HepG2 (cell line): Measurements from ENCODE around the gene NUDCD3. TPM values are rescaled to one million over a fixed set of nuclear protein-coding genes. Genes with fewer than 3 reads are reported as not detected.

Experiments
- ATAC-seq: fragments of 200-7000 bp; cut with Tn5 transposase; 3 replicates; pipeline ENCODE4 v1.9.1; 2020; ENCODE audit warnings: mild to moderate bottlenecking, moderate library complexity
- Bru-seq: library from RNA; stranded (reverse); fragments of 400-500 nt; gene quantifications from one replicate; lab custom pipeline; 2021; lab: Mats Ljungman, UMichigan
- BruChase-seq, 2 experiments: library from RNA; stranded (reverse); fragments of 400-500 nt; gene quantifications; one replicate each; lab custom pipeline; 2021; lab: Mats Ljungman, UMichigan
- BruUV-seq: library from RNA; stranded (reverse); fragments of 400-500 nt; replicated peaks from 2 replicates; lab custom pipeline; 2021; lab: Mats Ljungman, UMichigan
- CTCF ChIA-PET: fragments of 300-600 bp; formaldehyde crosslinking; extraction: SDS; loops from one replicate; lab custom pipeline; 2021; ENCODE audit warnings: low total read pairs, inconsistent platforms, low intra/inter-chr PET ratio; lab: Yijun Ruan, JAX
- POLR2A ChIA-PET: fragments of 350-600 bp; sonication (Branson Sonifier 250); formaldehyde crosslinking; loops from one replicate; lab custom pipeline; 2020; ENCODE audit warnings: antibody characterized with exemption, inconsistent platforms; lab: Yijun Ruan, JAX
- DNase-seq: peaks from one replicate; pipeline ENCODE4 v3.0.0-alpha.2; 2015; ENCODE audit warnings: low spot score
- FAIRE-seq: peaks from 3 replicates; lab custom pipeline; 2011; peaks lifted over from hg19 to GRCh38; lab: Jason Lieb, UNC
- H2AFZ ChIP-seq: one replicate; pipeline ENCODE4 v1.6.1; 2011; ENCODE audit warnings: low read length, inconsistent platforms
- H3K27ac ChIP-seq: fragments of 300-600 bp; 3 replicates; pipeline ENCODE4 v1.8.0; 2011; ENCODE audit warnings: mixed run types, mild to moderate bottlenecking, mixed read lengths, low read length, inconsistent platforms; ENCODE audit not compliant: insufficient read depth; ENCODE audit errors: extremely low read length
- H3K27me3 ChIP-seq, 2 experiments: fragments of 200-600 bp in 1 of 2; 2 replicates in 1 of 2; 3 replicates in 1 of 2; pipeline versions ENCODE4 v1.6.0 to v1.8.0; 2011; ENCODE audit warnings: low read length in 2 of 2, mild to moderate bottlenecking in 2 of 2, moderate library complexity in 2 of 2, inconsistent platforms in 1 of 2; ENCODE audit not compliant: insufficient read depth in 2 of 2, control insufficient read depth in 1 of 2
- H3K36me3 ChIP-seq, 2 experiments: fragments of 200-600 bp in 1 of 2; replicated peaks in 1 of 2; 2 replicates in 1 of 2; 3 replicates in 1 of 2; pipeline versions ENCODE4 v1.5.1 to v1.8.0; 2011; ENCODE audit warnings: low read length in 2 of 2, inconsistent platforms in 1 of 2; ENCODE audit not compliant: insufficient read depth in 2 of 2, control insufficient read depth in 1 of 2
- H3K4me1 ChIP-seq: 2 replicates; pipeline ENCODE4 v1.5.1; 2012; ENCODE audit warnings: low read length, inconsistent platforms; ENCODE audit not compliant: insufficient read depth
- H3K4me2 ChIP-seq: 2 replicates; pipeline ENCODE4 v1.6.0; 2011; ENCODE audit warnings: low read depth, low read length, inconsistent platforms
- H3K4me3 ChIP-seq, 3 experiments: fragments of 200-600 bp in 1 of 3; sonication (generic), shearing (Covaris generic) in 1 of 3; replicated peaks in 1 of 3; 2 replicates each; pipeline ENCODE4 v1.5.1; 2011 to 2016; ENCODE audit warnings: low read length in 3 of 3, inconsistent platforms in 2 of 3, low read depth in 2 of 3, mild to moderate bottlenecking in 2 of 3, control low read depth in 1 of 3, mixed read lengths in 1 of 3; ENCODE audit not compliant: insufficient read depth in 1 of 3
- H3K79me2 ChIP-seq: one replicate; pipeline ENCODE4 v1.6.1; 2011; ENCODE audit warnings: low read length, inconsistent platforms; ENCODE audit not compliant: insufficient read depth
- H3K9ac ChIP-seq: 2 replicates; pipeline ENCODE4 v1.6.0; 2011; ENCODE audit warnings: mild to moderate bottlenecking, low read depth, low read length, inconsistent platforms; ENCODE audit not compliant: insufficient read depth
- H3K9me3 ChIP-seq: 2 replicates; pipeline ENCODE4 v1.5.1; 2012; ENCODE audit warnings: mild to moderate bottlenecking, low read length
- H4K20me1 ChIP-seq: 2 replicates; pipeline ENCODE4 v1.6.0; 2011; ENCODE audit warnings: inconsistent platforms, mild to moderate bottlenecking, low read length, moderate library complexity; ENCODE audit not compliant: insufficient read depth
- ATRX ChIP-seq: sonication (generic); formaldehyde crosslinking; IDR thresholded peaks from 2 replicates; pipeline ENCODE4 v1.4.0; 2020; ENCODE audit warnings: missing genetic modification reagents, borderline replicate concordance
- CHD4 ChIP-seq: fragments of 200-600 bp; sonication (generic); IDR thresholded peaks from 2 replicates; pipeline ENCODE4 v1.7.0; 2017; ENCODE audit warnings: mild to moderate bottlenecking, low read length, borderline replicate concordance
- ISL2 ChIP-seq: sonication (generic); formaldehyde crosslinking; IDR thresholded peaks from 2 replicates; pipeline ENCODE4 v1.5.0; 2020; ENCODE audit warnings: missing genetic modification reagents
- KDM3A ChIP-seq: IDR thresholded peaks from 2 replicates; pipeline ENCODE4 v1.6.1; 2018; ENCODE audit warnings: low read depth, missing compliant biosample characterization
- KLF11 ChIP-seq: IDR thresholded peaks from 2 replicates; pipeline ENCODE4 v1.6.1; 2016; ENCODE audit warnings: missing compliant biosample characterization
- LRRFIP1 ChIP-seq: sonication (generic); formaldehyde crosslinking; conservative IDR thresholded peaks from 2 replicates; pipeline ENCODE4 v1.4.0; 2020; ENCODE audit warnings: missing genetic modification reagents
- MAX ChIP-seq: IDR thresholded peaks from 2 replicates; pipeline ENCODE4 v1.6.1; 2012; ENCODE audit warnings: inconsistent platforms
- MEIS1 ChIP-seq: sonication (generic); formaldehyde crosslinking; IDR thresholded peaks from 2 replicates; pipeline ENCODE4 v1.9.0; 2021; ENCODE audit warnings: mild to moderate bottlenecking, missing genetic modification reagents, moderate library complexity, borderline replicate concordance
- RARG ChIP-seq: sonication (generic); formaldehyde crosslinking; IDR thresholded peaks from 2 replicates; pipeline ENCODE4 v1.4.0; 2020; ENCODE audit warnings: low read depth, mild to moderate bottlenecking, missing genetic modification reagents
- SMARCE1 ChIP-seq: fragments of 450-650 bp; IDR thresholded peaks from 2 replicates; pipeline ENCODE4 v1.6.1; 2017; ENCODE audit warnings: borderline replicate concordance
- ZNF552 ChIP-seq: sonication (generic); formaldehyde crosslinking; IDR thresholded peaks from 2 replicates; pipeline ENCODE4 v1.9.0; 2022; ENCODE audit warnings: missing genetic modification reagents, mild to moderate bottlenecking, borderline replicate concordance
- ZNF674 ChIP-seq: sonication (generic); formaldehyde crosslinking; IDR thresholded peaks from 2 replicates; pipeline ENCODE4 v1.5.0; 2020; ENCODE audit warnings: low read depth, mild to moderate bottlenecking, missing genetic modification reagents
- ZNF720 ChIP-seq: sonication (generic); formaldehyde crosslinking; IDR thresholded peaks from 2 replicates; pipeline ENCODE4 v1.4.0; 2020; ENCODE audit warnings: missing genetic modification reagents
- WGBS: methylation state at CpG from one replicate; pipeline ENCODE4 v1.1.6; 2017; ENCODE audit warnings: low lambda C conversion rate; 5-methylcytosine and 5-hydroxymethylcytosine counted together
- in situ Hi-C: cut with HindIII; loops from 2 replicates; pipeline ENCODE4 v1.10.0; 2017; ENCODE audit warnings: low pct_unique_long_range_greater_than_20kb; ENCODE audit not compliant: extremely low pct_ligation_motif_present
- intact Hi-C: fragments of 100-400 bp; cut with micrococcal nuclease; formaldehyde crosslinking; loops from one replicate; pipeline ENCODE4 v1.10.0; 2022; ENCODE audit not compliant: unreplicated experiment
- long read RNA-seq, 2 experiments: library from RNA in 1 of 2; library from polyadenylated mRNA in 1 of 2; stranded (forward) in 1 of 2; unstranded in 1 of 2; transcript quantifications; one replicate each; pipeline ENCODE4 v2.0.0, GENCODE V29; 2019 to 2022
- polyA minus RNA-seq, 3 experiments: library from RNA; depleted of rRNA, polyadenylated mRNA; stranded (reverse); fragments of >200 nt; gene quantifications; 2 replicates each; pipeline ENCODE4 v1.2.3, GENCODE V29; 2011; ENCODE audit warnings: low replicate concordance in 1 of 3
- polyA plus RNA-seq, 8 experiments: library from polyadenylated mRNA; depleted of rRNA in 3 of 8; stranded (reverse) in 7 of 8; unstranded in 1 of 8; fragments of >200 nt; fragmentation: Illumina TruSeq in 4 of 8; extraction: Trizol in 4 of 8; gene quantifications; 2 replicates each; pipeline versions ENCODE4 v1.2.1 to v1.2.3, GENCODE V29; 2011 to 2016; ENCODE audit warnings: low read depth in 4 of 8, missing spikeins in 1 of 8, mixed read lengths in 1 of 8; ENCODE audit not compliant: insufficient read depth in 1 of 8
- total RNA-seq, 5 experiments: library from RNA; depleted of rRNA; stranded (reverse); fragments of >200 nt; fragmentation: Illumina TruSeq; extraction: Trizol; gene quantifications; 2 replicates each; pipeline ENCODE4 v1.2.3, GENCODE V29; 2016; ENCODE audit warnings: low read depth in 1 of 5

NUDCD3 gene
- total RNA-seq (2016; rRNA removed; fragmentation: Illumina TruSeq; extraction: Trizol) = 49.9 and 54.6 TPM in 2 replicates
- 13.4 and 14.8 TPM in 2 replicates for total RNA-seq (2016; cell fraction: cytosol; rRNA removed; fragmentation: Illumina TruSeq; extraction: Trizol; ENCODE audit: low read depth)
- 43.2 and 52.2 TPM in 2 replicates for total RNA-seq (2016; cell fraction: insoluble cytoplasmic fraction; rRNA removed; fragmentation: Illumina TruSeq; extraction: Trizol)
- total RNA-seq (2016; cell fraction: membrane; rRNA removed; fragmentation: Illumina TruSeq; extraction: Trizol) = 11.7 and 13.3 TPM in 2 replicates
- total RNA-seq (2016; cell fraction: nucleus; rRNA removed; fragmentation: Illumina TruSeq; extraction: Trizol) = 42.0 and 47.5 TPM in 2 replicates
- 20.8 and 25.4 TPM in 2 replicates for polyA plus RNA-seq (2011; rRNA removed)
- polyA plus RNA-seq (2011; cell fraction: cytosol; rRNA removed) = 21.8 and 27.6 TPM in 2 replicates
- polyA plus RNA-seq (2011; cell fraction: nucleus; rRNA removed) = 32.7 and 41.3 TPM in 2 replicates
- 27.9 and 29.4 TPM in 2 replicates for polyA plus RNA-seq (2012)
- 2.5 and 3.1 TPM in 2 replicates for polyA plus RNA-seq (2016; cell fraction: cytosol; fragmentation: Illumina TruSeq; extraction: Trizol; ENCODE audit: low read depth)
- 30.1 and 34.3 TPM in 2 replicates for polyA plus RNA-seq (2016; cell fraction: insoluble cytoplasmic fraction; fragmentation: Illumina TruSeq; extraction: Trizol; ENCODE audit: low read depth)
- 5.2 and 6.4 TPM in 2 replicates for polyA plus RNA-seq (2016; cell fraction: membrane; fragmentation: Illumina TruSeq; extraction: Trizol; ENCODE audit: low read depth)
- polyA plus RNA-seq (2016; cell fraction: nucleus; fragmentation: Illumina TruSeq; extraction: Trizol; ENCODE audit: insufficient read depth, low read depth) = 35.7 and 42.8 TPM in 2 replicates
- 43.7 and 47.9 TPM in 2 replicates for polyA minus RNA-seq (2011; rRNA and poly(A)+ RNA removed; ENCODE audit: low replicate concordance)
- 19.5 and 27.3 TPM in 2 replicates for polyA minus RNA-seq (2011; cell fraction: cytosol; rRNA and poly(A)+ RNA removed)
- 36.7 and 44.8 TPM in 2 replicates for polyA minus RNA-seq (2011; cell fraction: nucleus; rRNA and poly(A)+ RNA removed)
- percentile 81 among the genes with signal in this experiment for Bru-seq, nascent RNA
- percentile 70 among the genes with signal in this experiment for BruChase-seq, experiment 1, labeled RNA remaining after a 6-hour chase
- percentile 74 among the genes with signal in this experiment for BruChase-seq, experiment 2, labeled RNA remaining after a 2-hour chase
- long read RNA-seq, experiment 1, full-length matches to known transcripts = 12 of 21 reads
- long read RNA-seq, experiment 1, partial matches to known transcripts = 0 of 21 reads
- long read RNA-seq, experiment 1, other reads (novel, unspliced or antisense) = 9 of 21 reads
- long read RNA-seq, experiment 2, full-length matches to known transcripts = 22 of 53 reads
- long read RNA-seq, experiment 2, partial matches to known transcripts = 4 of 53 reads
- long read RNA-seq, experiment 2, other reads (novel, unspliced or antisense) = 27 of 53 reads

GRCh38 chr7:44490351-44491200 lies at the start of gene NUDCD3:
NUDCD3 (minus strand) TSS chr7:44490658; CDS start chr7:44490600, 58 bp downstream.
- peaks cover 55% of the 10 kb centered on the region for H3K4me1 ChIP-seq
- no peaks in the 10 kb centered on the region for H4K20me1 ChIP-seq
- FAIRE-seq (peak; percentile 51), DNase-seq (peak; percentile 75), ATAC-seq (peak; percentile 99)
- peak within 1 kb of the TSS; percentile 74 to 93 (median 90) for H3K4me3 ChIP-seq
- no peaks in the 10 kb centered on the region; a peak in 1 of 5 replicates for H3K27me3 ChIP-seq
- in situ Hi-C loops = no loop called here
- WGBS = 2% methylated on average over 34 of the region's 63 CpGs
- peak within 1 kb of the TSS; percentile 85 for H3K9ac ChIP-seq
- peak within 1 kb of the TSS; percentile 96 for H3K27ac ChIP-seq
- H3K79me2 ChIP-seq = peaks cover 39% of the 10 kb centered on the region
- ChIA-PET CTCF (no interaction called here), POLR2A (interaction anchor here (0.7 to 2.8 kb wide), 12 partner anchors 9 to 84 kb away, joined by 3 to 18 read pairs (median 4); partner anchors contain the start of genes DDX56 and NPC1L1)
- peaks cover 0 to 5% of the 10 kb centered on the region in 2 experiments; a peak in 1 of 5 replicates for H3K36me3 ChIP-seq
- H3K4me2 ChIP-seq = peak within 1 kb of the TSS; percentile 82
- no peaks in the 10 kb centered on the region for H3K9me3 ChIP-seq
- intact Hi-C loops = loop anchor here (5.0 kb wide), 2 partner anchors 52 to 82 kb away; partner anchors contain the start of genes DDX56 and NPC1L1
- H2AFZ ChIP-seq = peak within 1 kb of the TSS; percentile 80
- BruUV-seq = TSS peak; percentile 93
- no peak; the same call in 1 of the 2 replicates for TF ChIP-seq RARG (CRISPR knock-in tag)
- no peak for TF ChIP-seq ISL2 (CRISPR knock-in tag)
- no peak for TF ChIP-seq ZNF720 (CRISPR knock-in tag)
- peak; percentile 61; the same call in 1 of the 2 replicates for TF ChIP-seq KDM3A (CRISPR knock-in tag)
- TF ChIP-seq MEIS1 (CRISPR knock-in tag) = 0 out of 2 replicates have a peak, but pooled peaks have one; percentile 47
- TF ChIP-seq ZNF674 = no peak
- peak; percentile 89 for TF ChIP-seq MAX
- TF ChIP-seq SMARCE1 = no peak
- TF ChIP-seq KLF11 = no peak
- TF ChIP-seq CHD4 = no peak
- no peak for TF ChIP-seq ZNF552 (CRISPR knock-in tag)
- TF ChIP-seq ATRX (CRISPR knock-in tag) = no peak
- peak; percentile 27; the same call in 1 of the 2 replicates for TF ChIP-seq LRRFIP1 (CRISPR knock-in tag)
